ENCODE results near the gene MYO1A.
A peak's percentile ranks its signal among the peaks of the same experiment; 100 is the strongest.

MYO1A gene

GRCh38 chr12:57072661-57073060, 22.7 kb upstream of the MYO1A start:
- H4K20me1 ChIP-seq (ENCODE audit: low read depth, low read length), result no peaks in the 10 kb centered on the region
- no peak overlapping the region for H2AFZ ChIP-seq (ENCODE audit: low read depth, low read length, severe bottlenecking)
- H3K9ac ChIP-seq (ENCODE audit: low read length), result no peak overlapping the region
- H3K4me3 ChIP-seq (ENCODE audit: insufficient read depth, low read length, poor library complexity, severe bottlenecking), result no peak overlapping the region
- H3K79me2 ChIP-seq (ENCODE audit: insufficient read depth, low read length), result peaks cover 46% of the 10 kb centered on the region
- no peak overlapping the region for H3K27ac ChIP-seq (ENCODE audit: low read depth, low read length)
- H3K9me3 ChIP-seq (ENCODE audit: insufficient read depth, low read length), result no peaks in the 10 kb centered on the region
- peaks cover 25% of the 10 kb centered on the region for H3F3A ChIP-seq (ENCODE audit: insufficient read depth)
- H3K27me3 ChIP-seq (ENCODE audit: low read length), result no peaks in the 10 kb centered on the region
- TF ChIP-seq EZH2phosphoT487 (conservative IDR thresholded peaks at IDR 0.05; ENCODE audit: low read length), result no peak
- no peak for TF ChIP-seq CTCF (IDR thresholded peaks at IDR 0.05; ENCODE audit: insufficient read depth, low read length, poor library complexity, severe bottlenecking)
- H3K4me2 ChIP-seq (ENCODE audit: low read depth, low read length, poor library complexity, severe bottlenecking), result peak overlapping the region; percentile 10
- H3K36me3 ChIP-seq (ENCODE audit: low read length), result peaks cover 35% of the 10 kb centered on the region
- no peaks in the 10 kb centered on the region for H3K9me2 ChIP-seq (replicated peaks; ENCODE audit: insufficient read depth, low read length)

- Histone ChIP-seq H3K9me2 (replicated peaks; ENCODE audit: insufficient read depth, low read length) (no peaks in the 10 kb centered on the region), H3K4me3 (ENCODE audit: insufficient read depth, low read length, poor library complexity, severe bottlenecking) (no peak overlapping the region), H2AFZ (ENCODE audit: low read depth, low read length, severe bottlenecking) (no peak overlapping the region), H3K27ac (ENCODE audit: low read depth, low read length) (peak overlapping the region; percentile 24; the same call in 1 of the 2 replicates), H3K27me3 (ENCODE audit: low read length) (no peaks in the 10 kb centered on the region), H4K20me1 (ENCODE audit: low read depth, low read length) (no peaks in the 10 kb centered on the region), H3K4me2 (ENCODE audit: low read depth, low read length, poor library complexity, severe bottlenecking) (no peak overlapping the region), H3K36me3 (ENCODE audit: low read length) (peaks cover 39% of the 10 kb centered on the region), H3K79me2 (ENCODE audit: insufficient read depth, low read length) (peaks cover 25% of the 10 kb centered on the region), H3F3A (ENCODE audit: insufficient read depth) (peaks cover 31% of the 10 kb centered on the region), H3K9ac (ENCODE audit: low read length) (no peak overlapping the region), H3K9me3 (ENCODE audit: insufficient read depth, low read length) (no peaks in the 10 kb centered on the region)
- TF ChIP-seq EZH2phosphoT487 (conservative IDR thresholded peaks at IDR 0.05; ENCODE audit: low read length) (no peak), CTCF (IDR thresholded peaks at IDR 0.05; ENCODE audit: insufficient read depth, low read length, poor library complexity, severe bottlenecking) (peak; percentile 72)
Measured at GRCh38 chr12:57069523-57069922, 19.6 kb upstream of the MYO1A start.

- Histone ChIP-seq H3K4me2 (ENCODE audit: low read depth, low read length, poor library complexity, severe bottlenecking) (no peak overlapping the region), H3K9me2 (replicated peaks; ENCODE audit: insufficient read depth, low read length) (no peaks in the 10 kb centered on the region), H2AFZ (ENCODE audit: low read depth, low read length, severe bottlenecking) (no peak overlapping the region), H3K27ac (ENCODE audit: low read depth, low read length) (no peak overlapping the region), H3K9me3 (ENCODE audit: insufficient read depth, low read length) (no peaks in the 10 kb centered on the region), H3K9ac (ENCODE audit: low read length) (no peak overlapping the region), H3K27me3 (ENCODE audit: low read length) (no peaks in the 10 kb centered on the region), H4K20me1 (ENCODE audit: low read depth, low read length) (no peaks in the 10 kb centered on the region), H3K79me2 (ENCODE audit: insufficient read depth, low read length) (peaks cover 9% of the 10 kb centered on the region; the same call in 1 of the 2 replicates), H3K4me3 (ENCODE audit: insufficient read depth, low read length, poor library complexity, severe bottlenecking) (no peak overlapping the region), H3F3A (ENCODE audit: insufficient read depth) (peaks cover 37% of the 10 kb centered on the region; the same call in 1 of the 2 replicates), H3K36me3 (ENCODE audit: low read length) (peaks cover 47% of the 10 kb centered on the region)
- no peak for TF ChIP-seq CTCF (IDR thresholded peaks at IDR 0.05; ENCODE audit: insufficient read depth, low read length, poor library complexity, severe bottlenecking)
- TF ChIP-seq EZH2phosphoT487 (conservative IDR thresholded peaks at IDR 0.05; ENCODE audit: low read length), result no peak
Measured at GRCh38 chr12:57066245-57066644, 16.3 kb upstream of the MYO1A start.
